GM18526 (cell line): ENCODE results near the gene COX7A1.

Source experiments
- POLR2A ChIP-seq: IDR thresholded peaks from 3 replicates; pipeline ENCODE4 v1.6.1; 2011; ENCODE audit not compliant: insufficient read length; ENCODE audit errors: extremely low read depth

COX7A1 gene

DNA sequence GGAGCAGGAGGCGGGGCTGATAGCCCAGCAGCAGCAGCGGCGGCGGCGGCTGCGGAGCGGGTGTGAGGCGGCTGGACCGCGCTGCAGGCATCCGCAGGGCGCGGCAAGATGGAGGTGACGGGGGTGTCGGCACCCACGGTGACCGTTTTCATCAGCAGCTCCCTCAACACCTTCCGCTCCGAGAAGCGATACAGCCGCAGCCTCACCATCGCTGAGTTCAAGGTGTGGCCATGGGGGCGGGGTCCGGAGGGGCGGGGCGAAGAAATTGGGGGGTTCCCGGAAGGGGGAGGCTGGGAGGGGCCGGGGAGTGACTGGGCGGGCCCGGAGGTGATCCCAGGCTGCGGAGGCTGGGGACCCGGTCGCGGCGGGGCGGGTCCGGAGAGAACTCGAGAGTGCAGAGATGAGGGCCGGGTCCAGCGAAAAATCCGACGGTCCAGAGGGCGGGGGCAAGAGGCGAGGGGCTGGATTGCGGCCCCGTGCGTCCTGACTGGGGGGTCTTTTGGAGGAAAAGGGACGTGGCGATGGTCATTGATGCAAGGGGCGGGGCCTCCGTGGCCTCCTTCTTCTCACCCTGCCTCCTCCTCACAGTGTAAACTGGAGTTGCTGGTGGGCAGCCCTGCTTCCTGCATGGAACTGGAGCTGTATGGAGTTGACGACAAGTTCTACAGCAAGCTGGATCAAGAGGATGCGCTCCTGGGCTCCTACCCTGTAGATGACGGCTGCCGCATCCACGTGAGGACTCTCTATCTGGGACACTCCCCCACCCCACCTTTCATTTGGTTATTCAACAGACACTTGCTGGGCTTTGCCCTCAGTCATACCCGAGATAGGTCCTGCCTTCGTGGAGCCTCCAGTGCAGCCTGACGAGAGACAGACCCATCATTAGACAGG, 36.5 kb downstream of the COX7A1 start, which contains the start of gene TBCB:
Gene TBCB (plus strand): TSS at position 16 of the 891 bp plus-strand sequence. CDS start 93 bp downstream, at position 109.
- TF ChIP-seq POLR2A: peak; percentile 64

DNA sequence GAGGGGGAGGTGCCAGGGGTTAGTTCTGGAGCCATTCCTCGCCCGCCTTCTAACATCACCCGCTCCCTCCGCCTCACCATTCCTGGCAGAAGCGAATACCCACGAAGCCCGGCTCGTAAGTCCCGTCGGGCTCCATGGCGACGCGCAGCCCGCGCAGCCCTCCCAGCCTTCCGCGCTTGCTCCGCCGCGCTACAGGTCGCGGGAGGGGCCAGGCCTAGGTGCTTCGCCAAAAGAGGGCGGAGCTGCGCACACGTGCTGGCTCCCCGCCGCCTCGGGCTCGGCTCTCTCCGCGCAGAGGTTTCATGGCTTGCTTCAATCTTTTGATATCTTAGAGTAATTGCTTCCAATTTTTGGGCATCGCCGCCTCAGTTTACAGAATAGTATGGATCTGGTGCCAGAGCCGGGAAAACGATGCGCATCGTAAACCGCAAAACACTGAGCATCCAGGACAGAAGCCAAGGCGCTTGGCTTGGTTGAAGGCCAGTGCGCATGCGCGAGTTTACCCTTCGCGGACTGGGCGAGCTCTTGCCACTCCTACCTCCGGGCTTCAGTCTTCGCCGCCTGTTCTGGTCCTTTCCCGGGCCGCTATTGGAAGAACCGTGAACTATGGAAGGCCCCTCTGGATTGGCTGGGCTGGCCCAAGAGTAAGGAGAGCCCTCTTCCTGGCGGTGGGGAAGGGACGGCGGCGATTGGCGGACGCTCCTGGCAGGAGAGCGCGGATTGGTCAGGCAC, 37.4 kb downstream of the COX7A1 start, which contains the start of gene POLR2I:
Gene POLR2I (minus strand): TSS at position 155 of the 732 bp plus-strand sequence. CDS start 19 bp downstream, at position 136.
- peak; percentile 76 for TF ChIP-seq POLR2A

DNA sequence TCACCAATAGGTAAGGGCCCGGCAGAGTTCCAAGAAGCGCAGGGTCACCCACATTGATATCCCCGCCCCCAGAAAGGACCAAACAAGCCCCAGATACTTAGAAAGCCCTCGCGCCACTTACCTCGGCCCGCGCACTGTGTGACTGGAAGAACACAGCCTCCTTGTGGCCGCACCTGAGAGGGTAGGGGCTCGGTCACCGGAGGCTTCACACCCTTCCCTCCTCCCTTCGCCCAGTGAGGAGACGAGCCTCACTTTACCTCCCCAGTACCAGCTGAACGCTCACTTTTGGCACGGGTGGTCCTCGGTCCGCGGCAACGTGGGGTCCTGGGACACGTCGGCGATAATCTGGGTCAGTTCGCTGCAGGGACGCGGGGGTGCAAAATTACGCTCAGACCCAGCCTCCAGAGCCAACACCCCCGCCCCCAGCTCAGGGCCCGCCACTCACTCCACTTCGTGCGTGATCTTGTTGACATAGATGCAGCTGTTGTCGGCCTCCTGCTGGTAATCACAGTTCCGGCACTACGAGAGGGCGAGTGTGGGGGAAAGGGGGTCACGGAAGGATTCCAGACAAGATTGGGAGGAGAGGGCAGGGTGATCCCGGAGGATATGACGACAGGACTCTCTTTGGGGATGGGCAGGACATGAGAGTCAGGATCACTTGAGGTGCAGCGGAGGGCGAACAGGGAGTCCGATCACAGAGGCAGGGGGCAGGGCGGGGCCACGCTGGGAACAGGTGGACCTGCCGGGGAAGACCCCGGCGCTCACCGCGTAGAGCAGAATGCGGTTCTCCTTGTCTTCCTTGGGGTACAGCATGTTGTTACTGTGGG, 38.1 kb downstream of the COX7A1 start:
- TF ChIP-seq POLR2A: no peak

DNA sequence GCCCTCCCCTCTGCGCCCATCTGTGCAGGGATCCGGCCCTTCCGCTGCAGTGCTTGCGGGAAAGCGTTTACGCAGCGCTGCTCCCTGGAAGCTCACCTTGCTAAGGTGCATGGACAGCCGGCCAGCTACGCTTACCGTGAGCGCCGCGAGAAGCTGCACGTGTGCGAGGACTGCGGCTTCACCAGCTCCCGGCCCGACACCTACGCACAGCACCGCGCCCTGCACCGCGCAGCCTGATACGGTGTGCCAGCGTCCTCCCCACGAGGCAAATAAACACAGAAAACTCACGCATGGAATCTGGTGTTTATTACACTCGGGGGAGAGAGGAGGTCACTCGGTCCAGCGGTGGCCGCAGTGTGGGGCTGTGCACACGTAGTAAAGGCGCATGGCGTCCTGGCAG, 38.8 kb downstream of the COX7A1 start:
- TF ChIP-seq POLR2A: no peak

DNA sequence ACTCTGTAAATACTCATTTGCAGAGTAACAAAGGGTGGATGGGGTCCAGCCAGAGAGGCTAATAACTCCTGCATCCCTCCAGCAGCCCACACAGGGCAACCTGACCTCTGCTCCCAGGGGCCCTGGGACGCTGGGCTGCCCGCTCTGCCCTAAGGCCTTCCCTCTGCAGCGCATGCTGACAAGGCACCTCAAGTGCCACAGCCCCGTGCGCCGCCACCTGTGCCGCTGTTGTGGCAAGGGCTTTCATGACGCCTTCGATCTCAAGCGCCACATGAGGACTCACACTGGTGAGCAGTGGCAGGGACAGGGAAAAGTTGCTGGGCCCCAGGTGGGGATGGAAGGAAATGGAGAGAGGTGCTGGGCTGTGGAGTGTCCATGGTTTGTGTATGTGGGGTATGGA, 39.6 kb downstream of the COX7A1 start:
- no peak for TF ChIP-seq POLR2A

DNA sequence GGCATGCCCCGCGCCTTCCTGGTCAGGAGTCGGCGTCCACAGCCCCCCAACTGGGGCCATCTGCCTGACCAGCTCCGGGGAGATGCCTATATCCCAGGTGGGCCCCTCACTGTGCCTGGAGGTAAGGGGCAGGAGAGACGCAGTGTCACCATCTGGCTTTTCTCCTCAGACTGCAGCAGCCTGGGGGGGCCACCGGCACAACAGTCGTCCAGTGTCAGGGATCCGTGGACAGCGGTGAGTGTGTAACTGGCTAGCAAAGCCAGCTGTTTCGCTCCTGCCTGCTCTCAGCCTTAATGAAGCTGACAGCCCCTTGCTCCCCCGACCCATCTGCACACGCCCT, 41.1 kb downstream of the COX7A1 start:
- no peak for TF ChIP-seq POLR2A

DNA sequence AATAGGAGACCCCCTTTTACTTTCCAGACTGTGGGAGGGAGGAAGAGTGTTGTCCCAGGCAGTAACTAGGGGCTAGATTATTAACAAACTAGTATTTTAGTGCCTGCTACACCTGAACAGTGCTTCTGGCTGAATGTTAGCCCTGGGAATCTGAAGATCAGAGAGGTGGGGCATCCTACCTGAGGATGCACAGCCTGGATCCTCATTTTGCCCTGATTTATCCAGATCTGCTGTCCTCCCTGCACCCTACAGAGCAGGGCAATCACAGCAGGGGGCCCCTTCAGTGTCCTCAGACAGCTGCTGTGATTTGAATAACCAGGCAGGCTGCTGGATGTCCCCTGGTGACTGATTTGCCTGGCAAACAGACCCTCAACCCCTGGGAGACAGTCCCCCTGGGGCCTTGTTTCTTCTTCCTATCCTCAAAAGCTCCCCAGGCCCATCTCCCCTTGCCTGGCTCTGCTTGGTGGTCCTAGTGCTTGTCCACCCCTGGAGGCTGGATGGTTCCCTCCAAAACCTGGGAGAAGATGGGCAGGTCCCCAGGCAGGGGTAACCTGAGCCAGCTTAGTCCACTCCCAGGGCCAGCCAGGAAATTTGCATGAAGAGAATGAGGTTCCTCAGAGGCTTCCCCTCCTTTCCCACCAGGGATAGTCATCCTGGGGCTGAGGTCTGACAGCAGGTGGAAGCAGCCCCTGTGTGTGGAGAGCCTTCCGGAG, 41.6 kb downstream of the COX7A1 start, which contains the start of gene OVOL3:
Gene OVOL3 (plus strand): TSS at position 657 of the 713 bp plus-strand sequence. CDS start 60 bp downstream, outside the sequence.
- TF ChIP-seq POLR2A: no peak

DNA sequence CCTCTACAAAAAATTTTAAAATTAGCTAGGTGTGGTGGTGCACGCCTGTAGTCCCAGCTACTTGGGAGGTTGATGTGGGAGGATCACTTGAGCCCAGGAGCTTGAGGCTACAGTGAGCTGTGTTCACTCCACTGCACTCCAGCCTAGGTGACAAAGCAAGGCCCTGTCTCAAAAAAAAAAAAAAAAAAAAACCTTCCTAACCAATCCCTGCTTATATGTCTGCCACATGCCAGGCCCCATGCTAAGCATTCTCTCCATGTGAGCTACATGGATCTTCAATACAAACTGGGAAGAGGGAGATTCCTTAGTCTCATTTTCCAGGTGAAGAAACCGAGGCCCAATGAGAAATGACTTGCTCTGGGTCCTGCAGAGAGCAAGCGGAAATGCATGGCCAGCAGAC, 43.6 kb downstream of the COX7A1 start:
- no peak for TF ChIP-seq POLR2A

DNA sequence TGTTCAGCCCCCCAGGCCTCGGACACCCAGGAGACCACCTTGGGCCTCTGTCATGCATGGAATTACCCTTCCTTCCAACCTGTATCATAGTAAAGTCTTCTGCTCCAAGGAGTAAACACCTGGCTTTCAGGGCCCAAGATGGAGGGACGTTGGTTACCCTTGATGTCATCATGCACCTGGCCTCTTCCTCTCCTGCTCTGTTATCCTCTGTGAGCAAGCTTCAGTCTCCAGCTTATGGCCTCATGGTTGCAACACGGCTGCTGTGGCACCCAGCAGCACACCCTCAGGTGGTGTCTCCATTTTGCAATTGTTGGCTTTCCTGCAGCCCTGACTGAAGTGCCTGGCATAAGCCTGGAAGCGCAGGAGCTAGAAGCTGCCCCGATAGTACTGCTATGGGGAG, 45.3 kb downstream of the COX7A1 start:
- TF ChIP-seq POLR2A: no peak

DNA sequence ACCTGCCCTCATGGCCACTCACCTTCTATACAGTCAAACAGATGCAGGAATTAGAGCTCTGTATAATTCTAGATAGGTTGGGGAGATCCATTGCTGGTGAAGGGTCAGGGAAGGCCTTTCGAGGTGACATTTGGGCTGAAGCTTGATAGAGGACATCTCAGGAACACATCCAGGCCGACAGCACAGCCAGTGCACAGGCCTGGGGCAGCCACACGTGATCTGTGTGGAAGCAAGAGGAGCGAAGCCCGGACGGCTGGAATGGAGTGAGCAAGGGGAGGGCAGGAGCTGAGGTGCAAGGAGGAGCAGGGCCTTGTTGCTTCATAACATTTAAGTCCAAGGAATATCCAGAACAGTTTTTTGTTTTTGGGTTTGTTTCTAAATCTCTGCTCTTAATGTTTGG, 45.8 kb downstream of the COX7A1 start:
- no peak for TF ChIP-seq POLR2A

DNA sequence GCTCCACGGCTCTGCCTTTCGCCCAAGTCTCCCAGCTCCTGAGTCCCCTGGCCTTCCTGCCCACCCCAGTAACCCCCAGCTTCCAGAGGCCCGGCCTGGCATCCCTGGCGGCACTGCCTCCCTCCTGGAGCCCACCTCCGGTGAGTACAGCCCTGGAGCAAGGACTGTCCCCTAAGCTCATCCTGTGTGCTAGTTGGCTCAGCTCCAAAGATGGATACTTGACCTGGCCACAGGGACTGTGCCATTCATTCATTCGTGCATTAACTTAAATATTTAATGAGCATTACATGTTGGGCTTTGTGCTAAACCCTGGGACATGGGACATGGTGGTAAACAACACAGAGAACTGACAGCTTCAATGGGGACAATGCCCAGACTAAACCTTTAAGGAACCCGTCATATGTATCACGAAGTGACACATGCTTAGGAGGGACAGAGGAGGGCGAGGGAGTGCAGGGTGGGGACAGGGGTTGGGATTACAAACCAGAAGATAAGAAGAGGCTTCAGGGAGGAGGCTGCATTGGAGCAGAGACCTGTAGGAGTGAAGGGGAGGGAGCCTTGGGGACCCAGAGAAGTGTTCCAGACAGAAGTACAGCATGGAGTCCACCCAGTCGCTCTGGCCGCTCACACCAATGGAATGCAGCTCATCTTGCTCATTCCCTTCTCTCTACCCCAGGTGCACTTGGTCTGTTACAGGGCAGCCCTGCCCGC, 48.2 kb downstream of the COX7A1 start:
- no peak for TF ChIP-seq POLR2A

DNA sequence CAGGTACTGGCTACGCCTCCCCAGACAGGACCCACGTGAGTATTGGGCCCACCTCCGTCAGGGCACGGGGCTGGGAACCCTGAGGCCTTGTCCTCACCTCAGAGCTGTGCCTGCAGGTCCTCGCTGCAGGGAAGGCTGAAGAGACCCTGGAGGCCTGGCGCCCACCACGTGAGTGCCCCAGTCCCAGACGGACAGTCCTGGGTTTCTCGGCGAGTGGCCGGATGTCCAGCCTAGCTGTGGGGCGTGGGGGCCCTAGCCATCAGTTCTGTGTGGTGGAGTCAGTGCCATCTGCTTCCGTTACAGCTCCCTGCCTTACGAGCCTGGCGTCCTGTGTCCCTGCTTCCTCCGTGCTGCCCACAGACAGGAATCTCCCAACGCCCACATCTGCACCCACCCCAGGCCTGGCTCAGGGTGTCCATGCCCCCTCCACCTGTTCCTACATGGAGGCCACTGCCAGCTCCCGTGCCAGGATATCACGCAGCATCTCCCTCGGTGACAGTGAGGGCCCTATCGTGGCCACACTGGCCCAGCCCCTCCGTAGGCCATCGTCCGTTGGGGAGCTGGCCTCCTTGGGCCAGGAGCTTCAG, 49.1 kb downstream of the COX7A1 start:
- TF ChIP-seq POLR2A: no peak

DNA sequence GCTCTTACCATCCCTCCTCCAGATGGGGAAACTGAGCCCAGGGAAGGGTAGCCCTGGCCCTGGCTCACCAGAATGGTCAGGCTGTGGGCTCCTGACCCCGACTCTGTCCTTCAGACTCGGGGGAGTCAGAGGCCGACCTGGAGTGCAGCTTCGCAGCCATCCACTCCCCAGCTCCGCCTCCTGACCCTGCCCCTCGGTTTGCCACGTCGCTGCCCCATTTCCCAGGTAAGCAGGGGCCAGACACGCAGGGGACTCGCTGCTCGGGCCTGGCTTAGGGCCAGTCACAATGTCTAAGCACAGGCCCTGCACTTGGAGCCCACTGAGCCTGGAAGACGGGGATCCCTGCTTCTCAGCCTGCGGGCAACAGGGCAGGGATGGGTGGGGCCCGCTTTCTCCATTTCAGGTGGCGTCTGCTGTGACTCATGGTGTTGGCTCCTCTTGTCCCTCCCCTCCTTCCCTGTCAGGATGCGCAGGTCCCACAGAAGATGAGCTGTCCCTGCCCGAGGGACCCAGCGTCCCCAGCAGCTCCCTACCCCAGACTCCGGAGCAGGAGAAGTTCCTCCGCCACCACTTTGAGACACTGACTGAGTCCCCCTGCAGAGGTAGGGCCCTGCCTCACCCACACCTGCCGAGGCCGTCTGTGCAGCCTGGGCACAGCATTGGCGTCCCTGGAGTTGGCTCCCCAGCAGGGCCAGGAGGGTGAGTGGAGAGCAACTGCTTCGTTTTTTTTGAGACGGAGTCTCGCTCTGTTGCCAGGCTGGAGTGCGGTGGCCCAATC, 50.5 kb downstream of the COX7A1 start:
- TF ChIP-seq POLR2A: no peak
